ENCODE results near the gene SENP2. TPM values are rescaled to one million over a fixed set of nuclear protein-coding genes. Genes with fewer than 3 reads are reported as not detected.

The SENP2 gene
- polyA plus RNA-seq, 2 of the 4 experiments (the other 2 are of a cell fraction), result 19.7 to 22.4 TPM

- TF ChIP-seq ATOH8 (CRISPR knock-in tag; IDR thresholded peaks at IDR 0.05; ENCODE audit: low read depth) (no peak), HOXA7 (CRISPR knock-in tag; IDR thresholded peaks at IDR 0.05) (no peak), ESRRA (IDR thresholded peaks at IDR 0.05; ENCODE audit: borderline replicate concordance, low read length) (no peak), SMC3 (IDR thresholded peaks at IDR 0.05) (no peak)
- ChIA-PET POLR2A (interaction anchor here (2.2 kb wide), 1 partner anchor 9 kb away, joined by 6 read pairs; the partner anchor contains the start of gene SENP2), CTCF (interaction anchor here (1.1 kb wide), 1 partner anchor 65 kb away, joined by 3 read pairs; no protein-coding TSS in a partner anchor)
- WGBS (ENCODE audit: missing lambda C conversion rate), result 95% methylated on average over 4 of the region's 4 CpGs
- no peak overlapping the region for H3K4me3 ChIP-seq
- H3K9me3 ChIP-seq, result no peaks in the 10 kb centered on the region
- H3K27ac ChIP-seq, result no peak overlapping the region
- ATAC-seq, result no peak
- H3K4me1 ChIP-seq, result no peaks in the 10 kb centered on the region
- no peak for DNase-seq (ENCODE audit: low read depth in 1 of 2, low spot score in 1 of 2)
- no peak for FAIRE-seq
- no peak overlapping the region for H3K4me2 ChIP-seq
Measured at GRCh38 chr3:185595526-185595925, 9.4 kb downstream of the SENP2 start.

GRCh38 chr3:185605566-185605965 lies 19.5 kb downstream of the SENP2 start:
- ChIA-PET CTCF (no interaction called here), POLR2A (interaction anchor here (1.0 kb wide), 1 partner anchor 20 kb away, joined by 3 read pairs; no protein-coding TSS in a partner anchor)
- Histone ChIP-seq H3K27ac (no peak overlapping the region), H3K4me2 (no peak overlapping the region), H3K4me3 (no peak overlapping the region), H3K9me3 (no peaks in the 10 kb centered on the region), H3K4me1 (no peaks in the 10 kb centered on the region)
- no peak for TF ChIP-seq BCL3 (IDR thresholded peaks at IDR 0.05)
- no peak for TF ChIP-seq HEYL (CRISPR knock-in tag; IDR thresholded peaks at IDR 0.05)
- no peak for TF ChIP-seq CHD2 (IDR thresholded peaks at IDR 0.05; ENCODE audit: low read length, partially characterized antibody)
- no peak for TF ChIP-seq JUNB (IDR thresholded peaks at IDR 0.05)
- TF ChIP-seq CHD4 (IDR thresholded peaks at IDR 0.05; ENCODE audit: borderline replicate concordance), result no peak
- TF ChIP-seq MAFK (IDR thresholded peaks at IDR 0.05; ENCODE audit: partially characterized antibody), result no peak
- no peak for TF ChIP-seq ATOH8 (CRISPR knock-in tag; IDR thresholded peaks at IDR 0.05; ENCODE audit: low read depth)
- TF ChIP-seq HES2 (IDR thresholded peaks at IDR 0.05), result no peak
- DNase-seq (ENCODE audit: low read depth in 1 of 2, low spot score in 1 of 2) (no peak), FAIRE-seq (no peak), ATAC-seq (no peak)

- FAIRE-seq (no peak), DNase-seq (ENCODE audit: low read depth in 1 of 2, low spot score in 1 of 2) (no peak), ATAC-seq (no peak)
- H3K9me3 ChIP-seq, result no peaks in the 10 kb centered on the region
- no peaks in the 10 kb centered on the region for H3K4me1 ChIP-seq
- CTCF ChIA-PET, result no interaction called here
- 79% methylated on average over 4 of the region's 4 CpGs for WGBS (ENCODE audit: missing lambda C conversion rate)
- no peak overlapping the region for H3K27ac ChIP-seq
- no peak overlapping the region for H3K4me2 ChIP-seq
- POLR2A ChIA-PET, result interaction anchor here (1.0 kb wide), 1 partner anchor 20 kb away, joined by 3 read pairs; no protein-coding TSS in a partner anchor
- no peak overlapping the region for H3K4me3 ChIP-seq
- TF ChIP-seq RNF2 (IDR thresholded peaks at IDR 0.05; ENCODE audit: borderline replicate concordance, low read depth) (no peak), JUN (IDR thresholded peaks at IDR 0.05) (no peak), E2F6 (IDR thresholded peaks at IDR 0.05; ENCODE audit: borderline replicate concordance, low read depth) (no peak), REST (IDR thresholded peaks at IDR 0.05) (no peak), ATOH8 (CRISPR knock-in tag; IDR thresholded peaks at IDR 0.05; ENCODE audit: low read depth) (no peak), EHF (CRISPR knock-in tag; IDR thresholded peaks at IDR 0.05) (no peak), KDM1A (IDR thresholded peaks at IDR 0.05; ENCODE audit: low read depth) (no peak), NR3C1 (IDR thresholded peaks at IDR 0.05) (no peak), BHLHE40 (IDR thresholded peaks at IDR 0.05; ENCODE audit: low read depth, low read length) (no peak), HES2 (IDR thresholded peaks at IDR 0.05) (no peak), CBX8 (IDR thresholded peaks at IDR 0.05) (no peak), CTCF (IDR thresholded peaks at IDR 0.05) (no peak), EHMT2 (IDR thresholded peaks at IDR 0.05; ENCODE audit: low read depth) (no peak), TP53 (CRISPR knock-in tag; IDR thresholded peaks at IDR 0.05) (no peak)
Measured at GRCh38 chr3:185606196-185606595, 20.1 kb downstream of the SENP2 start.
